ENCODE results near the gene THAP4. TPM values are rescaled to one million over a fixed set of nuclear protein-coding genes. Genes with fewer than 3 reads are reported as not detected.
A peak's percentile ranks its signal among the peaks of the same experiment; 100 is the strongest.

Gene THAP4
- total and polyA plus RNA-seq, 2 experiments from 2014 or later: 62.9 to 80.4 TPM

DNA sequence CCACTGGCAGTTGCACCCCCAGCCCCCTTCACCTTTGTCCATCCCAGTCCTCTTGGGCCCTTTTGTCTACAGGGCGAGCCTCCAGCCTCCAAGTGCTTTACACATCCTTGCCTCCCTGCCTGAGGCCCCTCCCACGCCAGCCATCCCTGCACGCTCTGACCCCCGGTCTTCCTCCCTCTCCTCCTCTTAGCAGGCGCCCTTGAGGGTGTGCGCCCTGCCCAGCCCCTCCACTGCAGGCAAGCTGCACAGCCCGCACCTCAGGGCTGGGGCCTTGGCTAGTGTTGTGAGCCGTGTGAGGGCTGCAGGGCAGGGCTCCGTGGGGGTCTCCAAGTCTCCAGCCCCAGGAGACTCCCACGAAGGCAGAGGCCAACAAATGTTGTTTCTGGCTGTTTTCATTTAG is 71.5 kb downstream of the THAP4 start (continued):
- TF ChIP-seq, protein P1, sequence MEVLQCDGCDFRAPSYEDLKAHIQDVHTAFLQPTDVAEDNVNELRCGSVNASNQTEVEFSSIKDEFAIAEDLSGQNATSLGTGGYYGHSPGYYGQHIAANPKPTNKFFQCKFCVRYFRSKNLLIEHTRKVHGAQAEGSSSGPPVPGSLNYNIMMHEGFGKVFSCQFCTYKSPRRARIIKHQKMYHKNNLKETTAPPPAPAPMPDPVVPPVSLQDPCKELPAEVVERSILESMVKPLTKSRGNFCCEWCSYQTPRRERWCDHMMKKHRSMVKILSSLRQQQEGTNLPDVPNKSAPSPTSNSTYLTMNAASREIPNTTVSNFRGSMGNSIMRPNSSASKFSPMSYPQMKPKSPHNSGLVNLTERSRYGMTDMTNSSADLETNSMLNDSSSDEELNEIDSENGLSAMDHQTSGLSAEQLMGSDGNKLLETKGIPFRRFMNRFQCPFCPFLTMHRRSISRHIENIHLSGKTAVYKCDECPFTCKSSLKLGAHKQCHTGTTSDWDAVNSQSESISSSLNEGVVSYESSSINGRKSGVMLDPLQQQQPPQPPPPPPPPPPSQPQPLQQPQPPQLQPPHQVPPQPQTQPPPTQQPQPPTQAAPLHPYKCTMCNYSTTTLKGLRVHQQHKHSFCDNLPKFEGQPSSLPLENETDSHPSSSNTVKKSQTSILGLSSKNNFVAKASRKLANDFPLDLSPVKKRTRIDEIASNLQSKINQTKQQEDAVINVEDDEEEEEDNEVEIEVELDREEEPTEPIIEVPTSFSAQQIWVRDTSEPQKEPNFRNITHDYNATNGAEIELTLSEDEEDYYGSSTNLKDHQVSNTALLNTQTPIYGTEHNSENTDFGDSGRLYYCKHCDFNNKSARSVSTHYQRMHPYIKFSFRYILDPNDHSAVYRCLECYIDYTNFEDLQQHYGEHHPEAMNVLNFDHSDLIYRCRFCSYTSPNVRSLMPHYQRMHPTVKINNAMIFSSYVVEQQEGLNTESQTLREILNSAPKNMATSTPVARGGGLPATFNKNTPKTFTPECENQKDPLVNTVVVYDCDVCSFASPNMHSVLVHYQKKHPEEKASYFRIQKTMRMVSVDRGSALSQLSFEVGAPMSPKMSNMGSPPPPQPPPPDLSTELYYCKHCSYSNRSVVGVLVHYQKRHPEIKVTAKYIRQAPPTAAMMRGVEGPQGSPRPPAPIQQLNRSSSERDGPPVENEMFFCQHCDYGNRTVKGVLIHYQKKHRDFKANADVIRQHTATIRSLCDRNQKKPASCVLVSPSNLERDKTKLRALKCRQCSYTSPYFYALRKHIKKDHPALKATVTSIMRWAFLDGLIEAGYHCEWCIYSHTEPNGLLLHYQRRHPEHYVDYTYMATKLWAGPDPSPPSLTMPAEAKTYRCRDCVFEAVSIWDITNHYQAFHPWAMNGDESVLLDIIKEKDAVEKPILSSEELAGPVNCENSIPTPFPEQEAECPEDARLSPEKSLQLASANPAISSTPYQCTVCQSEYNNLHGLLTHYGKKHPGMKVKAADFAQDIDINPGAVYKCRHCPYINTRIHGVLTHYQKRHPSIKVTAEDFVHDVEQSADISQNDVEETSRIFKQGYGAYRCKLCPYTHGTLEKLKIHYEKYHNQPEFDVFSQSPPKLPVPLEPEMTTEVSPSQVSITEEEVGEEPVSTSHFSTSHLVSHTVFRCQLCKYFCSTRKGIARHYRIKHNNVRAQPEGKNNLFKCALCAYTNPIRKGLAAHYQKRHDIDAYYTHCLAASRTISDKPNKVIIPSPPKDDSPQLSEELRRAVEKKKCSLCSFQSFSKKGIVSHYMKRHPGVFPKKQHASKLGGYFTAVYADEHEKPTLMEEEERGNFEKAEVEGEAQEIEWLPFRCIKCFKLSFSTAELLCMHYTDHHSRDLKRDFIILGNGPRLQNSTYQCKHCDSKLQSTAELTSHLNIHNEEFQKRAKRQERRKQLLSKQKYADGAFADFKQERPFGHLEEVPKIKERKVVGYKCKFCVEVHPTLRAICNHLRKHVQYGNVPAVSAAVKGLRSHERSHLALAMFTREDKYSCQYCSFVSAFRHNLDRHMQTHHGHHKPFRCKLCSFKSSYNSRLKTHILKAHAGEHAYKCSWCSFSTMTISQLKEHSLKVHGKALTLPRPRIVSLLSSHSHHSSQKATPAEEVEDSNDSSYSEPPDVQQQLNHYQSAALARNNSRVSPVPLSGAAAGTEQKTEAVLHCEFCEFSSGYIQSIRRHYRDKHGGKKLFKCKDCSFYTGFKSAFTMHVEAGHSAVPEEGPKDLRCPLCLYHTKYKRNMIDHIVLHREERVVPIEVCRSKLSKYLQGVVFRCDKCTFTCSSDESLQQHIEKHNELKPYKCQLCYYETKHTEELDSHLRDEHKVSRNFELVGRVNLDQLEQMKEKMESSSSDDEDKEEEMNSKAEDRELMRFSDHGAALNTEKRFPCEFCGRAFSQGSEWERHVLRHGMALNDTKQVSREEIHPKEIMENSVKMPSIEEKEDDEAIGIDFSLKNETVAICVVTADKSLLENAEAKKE (CRISPR knock-in tag; IDR thresholded peaks at IDR 0.05): no peak
- TF ChIP-seq EZH2phosphoT487 (IDR thresholded peaks at IDR 0.05; ENCODE audit: unreplicated experiment): no peak

DNA sequence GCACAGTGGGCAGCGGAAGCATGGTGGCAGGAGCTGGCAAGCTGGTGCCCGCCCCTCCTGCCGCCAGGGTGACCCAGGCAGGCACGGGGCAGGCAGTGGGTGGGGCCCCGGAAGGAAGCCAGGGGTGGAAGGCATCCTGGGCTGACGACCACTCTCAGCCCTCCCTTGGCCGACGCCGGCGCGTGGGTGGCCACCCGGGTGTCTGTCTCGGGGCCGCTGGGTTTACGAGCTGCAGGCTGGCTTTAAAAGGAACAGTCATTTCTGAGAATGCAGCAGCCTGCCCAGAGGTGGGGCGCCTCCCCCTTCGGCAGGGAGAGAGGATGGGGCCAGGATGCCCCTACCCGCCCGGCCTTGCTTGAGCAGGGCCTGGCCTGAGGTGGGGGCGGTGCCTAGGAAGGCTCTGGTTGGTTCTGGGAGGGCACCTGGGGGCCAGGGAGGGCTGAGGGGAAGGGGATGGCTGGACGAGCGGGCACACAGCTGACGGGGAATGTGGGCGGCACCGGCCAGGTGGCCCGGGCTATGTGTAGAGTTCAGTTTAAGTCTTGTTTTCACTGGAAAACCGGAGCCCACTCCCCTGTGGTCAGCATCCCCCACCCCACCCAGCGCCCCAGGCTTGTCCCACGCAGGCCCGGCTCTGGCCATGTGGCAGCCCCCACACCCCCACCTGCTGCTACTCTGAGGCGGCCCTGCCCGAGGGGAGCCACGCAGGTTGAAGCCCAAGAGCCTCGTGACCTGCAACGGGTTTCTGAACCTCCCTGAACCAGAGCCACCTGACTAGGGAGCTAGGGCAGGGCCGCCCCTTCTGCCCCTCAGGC is 72.2 kb downstream of the THAP4 start:
- Mint-ChIP-seq H3K36me3 (ENCODE audit: low read depth) (no peaks in the 10 kb centered on the region; the same call in 2 of the 3 replicates), H3K27me3 (ENCODE audit: insufficient read depth, low read depth, poor library complexity) (peaks cover 15% of the 10 kb centered on the region), H3K4me3 (no peak overlapping the region), H3K4me1 (peaks cover 5% of the 10 kb centered on the region; the same call in 2 of the 3 replicates), H3K9me3 (no peaks in the 10 kb centered on the region), H3K27ac (no peak overlapping the region)
- DNase-seq (ENCODE audit: low spot score): no peak
- peak; percentile 6 for ATAC-seq
- Histone ChIP-seq H4K20me1 (replicated peaks; ENCODE audit: insufficient read depth) (peaks cover 14% of the 10 kb centered on the region), H3K4me3 (no peak overlapping the region), H3K27me3 (ENCODE audit: insufficient read depth) (no peaks in the 10 kb centered on the region), H3F3A (replicated peaks; ENCODE audit: low read depth) (no peaks in the 10 kb centered on the region), H3K36me3 (ENCODE audit: insufficient read depth) (no peaks in the 10 kb centered on the region), H3K79me2 (replicated peaks; ENCODE audit: insufficient read depth) (peaks cover 2% of the 10 kb centered on the region), H3K27ac (ENCODE audit: low read depth) (no peak overlapping the region), H2AFZ (no peak overlapping the region), H3K4me2 (no peak overlapping the region), H3K9me2 (ENCODE audit: insufficient read depth) (no peaks in the 10 kb centered on the region), H3K4me1 (ENCODE audit: insufficient read depth) (no peaks in the 10 kb centered on the region; the same call in 1 of the 2 replicates)
- no peak for TF ChIP-seq ZNF114 (CRISPR knock-in tag; IDR thresholded peaks at IDR 0.05)
- TF ChIP-seq CREB1 (CRISPR knock-in tag; IDR thresholded peaks at IDR 0.05; ENCODE audit: low read depth): no peak
- no peak for TF ChIP-seq EZH2 (IDR thresholded peaks at IDR 0.05; ENCODE audit: low read depth, unreplicated experiment)
- TF ChIP-seq ZNF331 (CRISPR knock-in tag; IDR thresholded peaks at IDR 0.05; ENCODE audit: low read depth): no peak
- TF ChIP-seq EZH2phosphoT487 (IDR thresholded peaks at IDR 0.05; ENCODE audit: unreplicated experiment): no peak
- TF ChIP-seq POLR2AphosphoS5 (IDR thresholded peaks at IDR 0.05; ENCODE audit: low read depth): no peak
- no peak for TF ChIP-seq JUNB (IDR thresholded peaks at IDR 0.05; ENCODE audit: unreplicated experiment)
- TF ChIP-seq, protein P2, sequence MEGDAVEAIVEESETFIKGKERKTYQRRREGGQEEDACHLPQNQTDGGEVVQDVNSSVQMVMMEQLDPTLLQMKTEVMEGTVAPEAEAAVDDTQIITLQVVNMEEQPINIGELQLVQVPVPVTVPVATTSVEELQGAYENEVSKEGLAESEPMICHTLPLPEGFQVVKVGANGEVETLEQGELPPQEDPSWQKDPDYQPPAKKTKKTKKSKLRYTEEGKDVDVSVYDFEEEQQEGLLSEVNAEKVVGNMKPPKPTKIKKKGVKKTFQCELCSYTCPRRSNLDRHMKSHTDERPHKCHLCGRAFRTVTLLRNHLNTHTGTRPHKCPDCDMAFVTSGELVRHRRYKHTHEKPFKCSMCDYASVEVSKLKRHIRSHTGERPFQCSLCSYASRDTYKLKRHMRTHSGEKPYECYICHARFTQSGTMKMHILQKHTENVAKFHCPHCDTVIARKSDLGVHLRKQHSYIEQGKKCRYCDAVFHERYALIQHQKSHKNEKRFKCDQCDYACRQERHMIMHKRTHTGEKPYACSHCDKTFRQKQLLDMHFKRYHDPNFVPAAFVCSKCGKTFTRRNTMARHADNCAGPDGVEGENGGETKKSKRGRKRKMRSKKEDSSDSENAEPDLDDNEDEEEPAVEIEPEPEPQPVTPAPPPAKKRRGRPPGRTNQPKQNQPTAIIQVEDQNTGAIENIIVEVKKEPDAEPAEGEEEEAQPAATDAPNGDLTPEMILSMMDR (conservative IDR thresholded peaks at IDR 0.05; ENCODE audit: low read depth in 2 of 2): no peak
- TF ChIP-seq STAT1 (IDR thresholded peaks at IDR 0.05; ENCODE audit: unreplicated experiment): no peak
- no peak for TF ChIP-seq NANOG (IDR thresholded peaks at IDR 0.05; ENCODE audit: borderline replicate concordance)
